Adrenal gland (tissue), 12 donors: ENCODE data around the gene MAD1L1. TPM values are rescaled to one million over a fixed set of nuclear protein-coding genes. Genes with fewer than 3 reads are reported as not detected.

ENCODE experiments used
- DNase-seq, 7 donors: peaks; one replicate each; pipeline ENCODE4 v3.0.0-alpha.2; 2019 to 2020
- H3K27ac ChIP-seq, 5 donors: fragments of 200-600 bp; sonication (generic) in 4 of 5; 1 replicate in 3 of 5; 2 replicates in 2 of 5; pipeline versions ENCODE4 v1.5.1 to v1.8.0; 2016 to 2020; ENCODE audit warnings: mild to moderate bottlenecking in 1 of 5
- H3K27me3 ChIP-seq: fragments of 200-600 bp; 2 replicates; pipeline ENCODE4 v1.8.0; 2021
- H3K36me3 ChIP-seq, 2 donors: fragments of 200-600 bp; replicated peaks in 1 of 2; 1 replicate in 1 of 2; 2 replicates in 1 of 2; pipeline versions ENCODE4 v1.5.1 to v1.8.0; 2018 to 2022
- H3K4me1 ChIP-seq, 2 donors: fragments of 200-600 bp; replicated peaks in 1 of 2; 1 replicate in 1 of 2; 2 replicates in 1 of 2; pipeline versions ENCODE4 v1.5.1 to v1.8.0; 2018 to 2021
- H3K4me3 ChIP-seq, 4 donors: fragments of 200-600 bp; sonication (generic) in 3 of 4; one replicate each; pipeline ENCODE4 v1.5.1; 2016 to 2018
- H3K9me3 ChIP-seq, 3 donors: fragments of 200-600 bp; sonication (generic) in 1 of 3; replicated peaks in 1 of 3; 1 replicate in 2 of 3; 2 replicates in 1 of 3; pipeline versions ENCODE4 v1.5.1 to v1.8.0; 2016 to 2021
- CTCF ChIP-seq, 6 experiments: fragments of 450-650 bp in 4 of 6; fragments of 200-600 bp in 2 of 6; sonication (generic) in 1 of 6; IDR thresholded peaks; 1 replicate in 5 of 6; 2 replicates in 1 of 6; pipeline versions ENCODE4 v1.5.1 to v1.8.0; 2016 to 2021; ENCODE audit warnings: antibody characterized with exemption in 6 of 6, mild to moderate bottlenecking in 2 of 6, moderate library complexity in 1 of 6
- POLR2A ChIP-seq, 2 donors: fragments of 450-650 bp; IDR thresholded peaks; one replicate each; pipeline ENCODE4 v1.6.1; 2017; ENCODE audit warnings: antibody characterized with exemption in 2 of 2, mild to moderate bottlenecking in 2 of 2, moderate library complexity in 1 of 2
- WGBS, 4 donors: extraction: QIAGEN DNeasy Blood & Tissue Kit in 2 of 4; methylation state at CpG; one replicate each; pipeline versions ENCODE4 v1.1.5 to v1.1.7; 2013 to 2017; 5-methylcytosine and 5-hydroxymethylcytosine counted together
- intact Hi-C, 2 donors: fragments of 100-400 bp; cut with DNase I; formaldehyde crosslinking; loops; one replicate each; pipeline versions ENCODE4 v1.14.1 to v1.15.0; 2022 to 2023
- polyA plus RNA-seq, 3 donors: library from polyadenylated mRNA; stranded (reverse); fragments of 200-250 nt in 2 of 3; fragments of 350-450 nt in 1 of 3; fragmentation: Illumina TruSeq in 1 of 3; extraction: RNeasy Lipid Tissue Mini Kit (QIAGEN cat#74804) in 1 of 3; gene quantifications; one replicate each; pipeline ENCODE4 v1.2.3, GENCODE V29; 2013 to 2014
- total RNA-seq, 9 donors: library from RNA; depleted of rRNA in 4 of 9; stranded (reverse); fragments of >200 nt in 4 of 9; fragments of 120-200 nt in 1 of 9; fragmentation: NEBNext Ultra II Directional in 1 of 9; extraction: Animal tissue kit (Norgen Biotek cat#: 25700) in 1 of 9; gene quantifications; one replicate each; pipeline versions ENCODE4 v1.1.0 to v1.2.4, GENCODE V29; 2013 to 2023
- donor health status: healthy with polysubstance abuse.
- donor health status: Bipolar disorder and iron deficiency.
- donor health status: DM: yes; HTN: yes; CAD: no.
- donor health status: DM: no; HTN: no; CAD: no.
- donor health status: DM: no; HTN: no; CAD: no.
- donor health status: DM: yes; HTN: yes; CAD: no.

The MAD1L1 gene
- total and polyA plus RNA-seq, 12 donors = 6.7 to 87.7 (median 28.9) TPM

GRCh38 chr7:2166625-2167280 is 66.0 kb downstream of the MAD1L1 start:
- Histone ChIP-seq H3K9me3 (no peaks in the 10 kb centered on the region), H3K27me3 (no peaks in the 10 kb centered on the region), H3K27ac (no peak overlapping the region), H3K4me1 (no peaks in the 10 kb centered on the region), H3K36me3 (no peaks in the 10 kb centered on the region), H3K4me3 (no peak overlapping the region)
- intact Hi-C loops = no loop called here
- 89 to 97% (median 94%) methylated on average over 14 to 25 of the region's 25 CpGs for WGBS, 4 donors
- DNase-seq = peak in 1 of 7 donors; percentile 7
- TF ChIP-seq CTCF (IDR thresholded peaks at IDR 0.05) (no peak), POLR2A (IDR thresholded peaks at IDR 0.05) (no peak)

DNA sequence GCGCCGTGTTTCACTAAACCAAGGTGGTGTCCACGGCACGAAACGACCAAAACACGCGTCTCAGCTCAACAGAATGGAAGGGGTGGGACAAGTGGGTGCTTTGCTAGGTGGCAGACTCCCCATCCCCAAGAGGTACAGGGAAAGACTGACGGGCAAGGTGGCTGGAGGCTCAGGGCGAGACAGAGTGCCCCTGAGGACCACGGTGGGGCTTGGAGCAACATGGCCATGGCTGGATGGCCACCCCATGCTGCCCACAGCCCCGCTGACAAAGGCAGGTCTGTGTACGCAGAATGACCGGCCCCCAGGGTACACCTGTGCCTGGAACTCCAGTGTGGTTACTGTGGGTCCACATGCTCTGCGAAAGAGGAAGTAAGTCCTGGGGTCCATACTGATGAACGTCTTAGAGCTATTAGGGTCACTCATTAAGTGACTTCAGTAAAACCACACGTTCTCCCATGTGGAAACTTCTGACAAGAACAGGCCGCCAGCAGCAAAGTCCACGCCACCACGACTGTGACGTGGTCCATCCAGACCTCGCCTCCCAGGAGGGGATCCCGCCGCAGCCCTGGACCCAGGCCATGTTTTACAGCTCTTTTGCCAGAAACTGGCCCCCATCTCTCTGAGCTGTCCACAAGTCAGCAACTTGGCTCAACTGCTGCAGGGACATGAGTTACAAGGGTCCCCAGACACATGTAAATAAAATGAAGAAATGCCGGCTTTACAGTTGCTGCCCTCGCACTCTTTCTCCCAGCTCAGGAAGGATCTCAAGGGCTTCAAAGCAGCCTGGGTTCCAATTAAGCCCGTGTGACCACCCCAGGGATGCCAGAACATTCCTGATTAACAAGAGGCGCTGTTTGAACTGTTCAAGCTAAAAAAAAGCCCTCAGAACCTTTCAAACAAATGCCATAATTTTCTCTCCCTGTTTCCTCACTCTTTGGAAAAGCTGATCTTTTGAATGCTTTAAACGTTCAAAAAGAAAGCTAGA is 66.8 kb downstream of the MAD1L1 start:
- no peak overlapping the region for H3K27ac ChIP-seq
- no peaks in the 10 kb centered on the region for H3K36me3 ChIP-seq
- H3K4me1 ChIP-seq = no peaks in the 10 kb centered on the region
- TF ChIP-seq POLR2A (IDR thresholded peaks at IDR 0.05) = no peak
- TF ChIP-seq CTCF (IDR thresholded peaks at IDR 0.05) = no peak
- DNase-seq = peak in 2 of 7 donors; percentile 5 to 42
- intact Hi-C loops = no loop called here
- H3K27me3 ChIP-seq = no peaks in the 10 kb centered on the region
- 88 to 93% (median 91%) methylated on average over 22 to 28 of the region's 28 CpGs for WGBS, 4 donors
- H3K9me3 ChIP-seq = no peaks in the 10 kb centered on the region
- H3K4me3 ChIP-seq = no peak overlapping the region

DNA sequence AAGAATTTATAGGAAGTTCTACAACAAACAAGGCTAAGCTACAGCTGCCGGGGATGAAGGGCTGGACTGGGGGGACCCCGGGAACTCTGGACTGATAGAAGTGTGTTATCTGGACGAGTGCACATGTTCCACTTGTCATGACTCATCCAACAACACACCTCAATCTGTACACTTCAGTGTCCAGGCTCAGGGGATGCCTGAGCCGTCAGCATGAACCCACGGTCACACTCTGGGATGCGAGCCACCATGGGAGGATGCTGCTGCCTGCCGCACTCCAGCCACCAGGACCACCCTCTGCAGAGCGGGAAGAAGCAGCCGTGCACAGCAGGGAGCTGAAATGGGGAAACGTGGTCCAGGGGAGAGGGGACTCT is 67.5 kb downstream of the MAD1L1 start:
- Histone ChIP-seq H3K27ac (no peak overlapping the region), H3K4me3 (no peak overlapping the region), H3K4me1 (no peaks in the 10 kb centered on the region), H3K9me3 (no peaks in the 10 kb centered on the region), H3K36me3 (no peaks in the 10 kb centered on the region), H3K27me3 (no peaks in the 10 kb centered on the region)
- intact Hi-C loops = no loop called here
- WGBS, 4 donors = 92 to 95% (median 93%) methylated on average over 10 of the region's 10 CpGs
- no peak for TF ChIP-seq POLR2A (IDR thresholded peaks at IDR 0.05)
- no peak for TF ChIP-seq CTCF (IDR thresholded peaks at IDR 0.05)
- peak in 1 of 7 donors; percentile 8 for DNase-seq

- WGBS, 4 donors = 91 to 98% (median 97%) methylated on average over 5 of the region's 5 CpGs
- no peak for DNase-seq
- Histone ChIP-seq H3K27ac (no peak overlapping the region), H3K9me3 (no peaks in the 10 kb centered on the region), H3K4me1 (no peaks in the 10 kb centered on the region), H3K4me3 (no peak overlapping the region), H3K36me3 (no peaks in the 10 kb centered on the region), H3K27me3 (no peaks in the 10 kb centered on the region)
- no peak for TF ChIP-seq POLR2A (IDR thresholded peaks at IDR 0.05)
- TF ChIP-seq CTCF (IDR thresholded peaks at IDR 0.05) = no peak
- intact Hi-C loops = no loop called here
Measured at GRCh38 chr7:2164646-2165045, 68.1 kb downstream of the MAD1L1 start.
